ENCODE measurements around the gene CDK10.
"Not testable (repeated sequence)": the region's sequence is repeated elsewhere in the genome, so short reads cannot be mapped to it uniquely, and the experiment has no call there.

Gene CDK10

GRCh38 chr16:89697161-89697615 lies 10.7 kb downstream of the CDK10 start:
- no peak for DNase-seq

- no peak for DNase-seq
These were observed 11.3 kb downstream of the CDK10 start for GRCh38 chr16:89697616-89698331.

- not testable (repeated sequence) for DNase-seq
These were observed 12.2 kb downstream of the CDK10 start for GRCh38 chr16:89698717-89699116.

- DNase-seq: not testable (repeated sequence)
These were observed 13.2 kb downstream of the CDK10 start for GRCh38 chr16:89699629-89700099.

GRCh38 chr16:89700100-89700648 lies 13.7 kb downstream of the CDK10 start:
- peak; percentile 95 for DNase-seq

- peak; percentile 42 for DNase-seq
These were observed 14.3 kb downstream of the CDK10 start for GRCh38 chr16:89700649-89701424.

- peak; percentile 98 for DNase-seq
These were observed 15.2 kb downstream of the CDK10 start, which contains the start of gene SPATA2L for GRCh38 chr16:89701425-89702406. Gene SPATA2L, minus strand, starts transcription at chr16:89701705. Its CDS starts 473 bp downstream, at chr16:89701232.

GRCh38 chr16:89704281-89704680 lies 17.8 kb downstream of the CDK10 start:
- no peak for DNase-seq

- DNase-seq: no peak
These were observed 18.5 kb downstream of the CDK10 start for GRCh38 chr16:89705006-89705405.

- DNase-seq: no peak
These were observed 20.2 kb downstream of the CDK10 start for GRCh38 chr16:89706518-89707260.

- no peak for DNase-seq
These were observed 21.2 kb downstream of the CDK10 start for GRCh38 chr16:89707695-89708094.

- DNase-seq: no peak
These were observed 22.0 kb downstream of the CDK10 start for GRCh38 chr16:89708481-89708931.

- DNase-seq: no peak
These were observed 22.7 kb downstream of the CDK10 start for GRCh38 chr16:89709166-89709565.

GRCh38 chr16:89709716-89710432 lies 23.4 kb downstream of the CDK10 start:
- no peak for DNase-seq

GRCh38 chr16:89710709-89711564 lies 24.4 kb downstream of the CDK10 start:
- no peak for DNase-seq

- DNase-seq: peak; percentile 71
These were observed 25.2 kb downstream of the CDK10 start for GRCh38 chr16:89711601-89712273.

GRCh38 chr16:89712274-89712781 lies 25.8 kb downstream of the CDK10 start:
- DNase-seq: no peak

- DNase-seq: no peak
These were observed 30.0 kb downstream of the CDK10 start for GRCh38 chr16:89716493-89716892.
